Head of caudate nucleus (tissue), 42 donors: ENCODE data around the gene GEMIN5.

Experiments
- DNase-seq, 42 donors: peaks; one replicate each; pipeline versions ENCODE4 v3.0.0 to v3.0.0-alpha.2; 2020 to 2021; ENCODE audit warnings: mixed read lengths in 7 of 42
- intact Hi-C: fragments of 100-400 bp; cut with DNase I; formaldehyde crosslinking; loops from one replicate; pipeline ENCODE4 v1.15.0; 2022

The GEMIN5 gene

GRCh38 chr5:154858972-154859871, 78.8 kb downstream of the GEMIN5 start:
- intact Hi-C loops: loop anchor here (2.0 kb wide), 2 partner anchors 82 to 104 kb away; partner anchors contain the start of genes LARP1 and MRPL22
- DNase-seq: no peak

GRCh38 chr5:154858297-154858971, 79.6 kb downstream of the GEMIN5 start, which contains the start of gene CNOT8:
Gene CNOT8, plus strand, starts transcription at chr5:154858627. Its CDS starts 4,652 bp downstream, at chr5:154863279.
- DNase-seq: peak; percentile 97 to 100 (median 99)
- intact Hi-C loops: loop anchor here (2.0 kb wide), 2 partner anchors 82 to 104 kb away; partner anchors contain the start of genes LARP1 and MRPL22

GRCh38 chr5:154857530-154858296, 80.3 kb downstream of the GEMIN5 start:
- DNase-seq: peak; percentile 86 to 97 (median 92)
- intact Hi-C loops: loop anchor here (2.0 kb wide), 2 partner anchors 83 to 103 kb away; partner anchors contain the start of genes LARP1 and MRPL22

- intact Hi-C loops: no loop called here
- DNase-seq: peak in 2 of 42 donors; percentile 12
These were observed 86.7 kb downstream of the GEMIN5 start for GRCh38 chr5:154851351-154851750.

GRCh38 chr5:154850255-154851062, 87.6 kb downstream of the GEMIN5 start, which contains the start of gene FAXDC2:
Gene FAXDC2, minus strand, starts transcription at chr5:154850603. Its CDS starts 12,425 bp downstream, at chr5:154838178.
- intact Hi-C loops: no loop called here
- peak; percentile 47 to 93 (median 82) for DNase-seq

GRCh38 chr5:154849791-154850201, 88.2 kb downstream of the GEMIN5 start:
- intact Hi-C loops: no loop called here
- DNase-seq: peak in 2 of 42 donors; percentile 1 to 27

GRCh38 chr5:154849264-154849785, 88.7 kb downstream of the GEMIN5 start:
- DNase-seq: peak in 5 of 42 donors; percentile 22 to 50 (median 27)
- intact Hi-C loops: no loop called here

- no peak for DNase-seq
- intact Hi-C loops: no loop called here
These were observed 93.2 kb downstream of the GEMIN5 start for GRCh38 chr5:154844809-154845208.

- no peak for DNase-seq
- intact Hi-C loops: no loop called here
These were observed 95.1 kb downstream of the GEMIN5 start for GRCh38 chr5:154842689-154843530.

GRCh38 chr5:154841273-154841661, 96.7 kb downstream of the GEMIN5 start:
- DNase-seq: no peak

GRCh38 chr5:154840435-154841272, 97.4 kb downstream of the GEMIN5 start:
- no peak for DNase-seq
- intact Hi-C loops: no loop called here

More at GRCh38 chr5:154841273-154841661, 96.7 kb downstream of the GEMIN5 start:
- intact Hi-C loops: no loop called here
